Measurements from ENCODE around the gene MAJIN.

Gene MAJIN

DNA sequence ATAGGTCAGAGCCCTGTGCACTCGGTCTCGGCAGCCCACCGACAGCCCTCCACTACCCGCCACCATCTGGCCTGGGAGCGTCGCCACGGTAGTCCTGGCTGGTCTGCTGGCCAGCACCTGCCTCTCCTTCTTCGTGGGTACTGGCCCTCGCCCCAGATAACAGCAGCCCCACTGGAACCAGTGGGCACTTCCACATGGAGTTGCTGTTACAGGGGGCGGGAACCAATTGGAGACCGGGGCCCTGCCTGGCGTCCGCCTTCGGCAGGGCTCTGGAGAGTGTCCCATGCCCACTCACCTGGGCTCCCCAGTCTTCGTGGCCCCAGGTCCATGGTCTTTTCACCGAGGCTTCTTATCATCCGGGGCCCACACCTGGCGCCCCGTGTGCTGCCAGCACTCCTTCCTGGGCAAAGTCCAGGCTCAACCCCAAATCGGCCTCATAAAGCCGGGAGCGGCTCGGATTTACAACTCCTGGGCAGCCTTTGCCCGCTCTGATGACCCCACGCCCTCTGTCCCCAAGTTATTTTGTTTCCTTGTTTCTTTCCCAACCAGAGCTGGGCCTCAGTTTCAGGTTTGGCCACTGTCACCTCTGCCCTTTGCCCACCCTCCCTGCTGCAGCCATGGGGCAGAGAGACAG is 80.6 kb downstream of the MAJIN start:
- no peak for DNase-seq

DNA sequence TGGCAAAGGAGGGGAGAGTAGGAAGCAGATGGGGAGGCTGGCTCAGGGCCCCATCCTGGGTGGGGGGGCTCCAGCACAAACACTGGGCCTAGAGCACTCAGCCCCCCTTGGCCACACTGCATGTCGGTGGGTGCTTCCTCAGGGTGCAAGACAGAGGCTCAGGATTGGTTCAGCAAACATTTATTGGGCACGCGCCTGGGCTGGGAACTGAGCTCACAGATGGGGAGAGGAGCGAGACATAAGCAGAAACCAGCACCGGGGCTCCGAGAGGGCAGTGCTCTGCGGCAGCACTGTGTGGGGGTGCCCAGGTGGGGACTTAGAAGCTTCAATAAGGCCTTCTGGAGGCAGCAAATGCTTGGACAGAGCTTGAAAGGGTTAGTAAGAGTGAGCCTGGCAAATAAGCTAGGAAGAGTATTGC is 81.4 kb downstream of the MAJIN start:
- no peak for DNase-seq

DNA sequence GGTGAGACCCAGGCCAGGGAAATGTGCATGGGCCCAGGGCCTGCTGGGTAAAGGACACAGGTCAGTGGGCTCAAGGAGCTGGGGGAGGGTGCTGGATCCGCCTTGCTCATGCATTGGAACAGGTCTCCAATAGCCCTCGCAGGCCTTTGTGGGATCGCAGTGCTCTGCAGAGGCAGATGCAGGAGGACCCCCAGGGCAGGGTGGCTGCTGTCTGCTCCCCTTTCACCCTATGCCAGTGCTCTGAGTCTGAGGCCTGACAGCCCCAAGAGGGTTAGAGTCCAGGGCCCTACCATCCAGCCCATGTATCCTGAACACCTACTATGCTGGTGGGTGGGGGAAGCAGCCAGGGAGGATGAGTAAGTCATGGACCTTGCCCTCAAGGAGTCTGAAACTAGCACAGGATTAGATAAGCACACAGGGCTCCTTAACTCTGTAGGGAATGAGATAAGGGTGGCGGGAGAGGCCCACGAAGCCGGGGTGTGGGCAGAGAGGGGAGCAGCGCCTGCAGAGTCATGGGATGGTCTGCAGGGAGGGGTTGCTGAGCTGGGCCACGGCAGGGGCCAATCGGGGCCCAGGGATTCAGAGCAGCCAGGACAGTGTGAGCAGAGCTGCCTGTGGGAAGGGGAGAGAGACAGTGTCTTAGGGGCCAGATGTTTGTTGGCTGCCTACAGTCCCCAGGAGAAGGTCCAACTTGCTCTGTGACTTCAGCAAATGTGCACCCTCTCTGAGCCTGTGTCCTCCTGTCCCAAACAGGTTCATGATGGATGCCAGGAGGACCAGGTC is 83.0 kb downstream of the MAJIN start:
- DNase-seq = no peak

DNA sequence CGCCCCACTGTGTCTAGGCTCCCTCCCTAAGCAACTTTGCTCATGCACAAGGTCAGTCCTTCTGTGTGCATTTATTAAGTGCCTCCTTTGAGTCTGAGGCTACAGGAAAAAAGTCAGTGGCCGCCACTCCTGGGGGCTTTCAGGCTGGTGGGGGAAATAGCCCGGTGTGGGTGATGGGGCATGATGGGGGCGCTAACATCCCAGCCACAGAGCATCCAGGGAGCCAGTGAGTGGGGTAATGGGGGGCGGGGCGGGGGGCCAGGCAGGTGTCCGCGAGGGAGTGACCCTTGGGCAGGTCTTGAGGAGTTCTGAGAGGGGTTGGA is 83.5 kb downstream of the MAJIN start:
- DNase-seq = no peak
